GM21786 (cell line): ENCODE measurements around the gene JSRP1.

Experiments
- ATAC-seq: cut with Tn5 transposase; IDR thresholded peaks from one replicate; pipeline ENCODE4 v1.9.1; 2021; ENCODE audit not compliant: unreplicated experiment

The JSRP1 gene

DNA sequence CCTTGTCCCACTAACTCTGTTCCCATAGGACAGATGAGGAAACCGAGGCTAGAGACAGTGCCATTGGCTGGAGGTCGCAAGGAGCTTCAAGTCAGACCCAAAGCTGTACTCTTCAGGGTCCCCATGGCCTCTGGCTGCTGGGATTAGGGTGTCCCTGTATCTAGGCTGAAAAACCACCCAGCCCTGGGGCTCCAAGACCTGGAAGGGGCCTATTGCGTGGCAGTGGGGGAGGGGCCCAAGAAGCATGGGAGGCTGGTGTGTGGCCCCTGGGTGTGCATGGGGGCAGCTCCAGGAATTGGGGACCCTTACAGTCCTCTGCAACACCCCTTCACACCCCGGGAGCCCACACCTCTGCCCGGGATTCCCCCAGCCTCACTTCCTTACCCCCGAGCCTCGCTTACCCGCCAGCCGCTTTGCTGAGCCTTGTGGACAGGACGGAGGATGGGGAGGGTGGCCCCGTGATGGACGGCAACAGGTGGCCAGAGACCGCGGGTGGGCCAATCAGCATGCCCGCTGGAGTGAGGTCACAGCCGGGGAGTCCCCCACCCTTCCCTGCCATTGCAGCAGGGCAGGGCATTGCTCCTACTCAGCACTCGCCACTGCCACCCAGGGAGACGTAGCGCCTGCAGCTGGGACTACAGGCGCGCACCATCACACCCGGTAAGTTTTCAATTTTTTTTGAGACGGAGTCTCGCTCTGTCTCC, at the start of gene JSRP1:
Gene JSRP1, minus strand, starts transcription at position 436 of the 704 bp plus-strand sequence. CDS start 1,103 bp downstream, outside the sequence.
- no peak for ATAC-seq

GRCh38 chr19:2305452-2306280, 49.4 kb upstream of the JSRP1 start:
- no peak for ATAC-seq

- no peak for ATAC-seq
Observed at GRCh38 chr19:2303211-2303798, 47.1 kb upstream of the JSRP1 start.

- ATAC-seq = no peak
Observed at GRCh38 chr19:2302319-2303210, 46.3 kb upstream of the JSRP1 start.

DNA sequence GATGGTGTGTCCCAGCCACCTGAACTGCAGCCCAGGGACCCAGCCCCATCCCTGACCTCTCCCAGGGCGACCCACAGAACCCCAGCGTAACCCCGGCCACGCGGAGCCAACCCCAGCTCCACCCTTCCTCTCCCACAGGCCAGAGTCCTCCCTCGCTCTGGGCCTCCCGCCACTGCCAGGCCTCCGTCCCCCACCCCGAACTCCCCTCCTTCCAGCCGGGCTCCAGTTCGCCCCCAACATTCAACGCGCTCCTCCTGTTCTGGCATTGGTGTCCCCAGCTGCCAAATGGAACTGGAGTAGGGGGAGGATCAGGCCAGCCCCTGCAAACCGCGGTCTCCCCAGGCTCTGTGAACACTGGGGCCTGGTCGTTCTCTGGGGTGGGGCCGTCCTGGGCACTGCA, 44.3 kb upstream of the JSRP1 start:
- ATAC-seq = no peak

GRCh38 chr19:2296141-2296540, 39.9 kb upstream of the JSRP1 start:
- no peak for ATAC-seq

- ATAC-seq = no peak
Observed at GRCh38 chr19:2294687-2295335, 38.6 kb upstream of the JSRP1 start.

- ATAC-seq = no peak
Observed at GRCh38 chr19:2291185-2291751, 35.1 kb upstream of the JSRP1 start.

DNA sequence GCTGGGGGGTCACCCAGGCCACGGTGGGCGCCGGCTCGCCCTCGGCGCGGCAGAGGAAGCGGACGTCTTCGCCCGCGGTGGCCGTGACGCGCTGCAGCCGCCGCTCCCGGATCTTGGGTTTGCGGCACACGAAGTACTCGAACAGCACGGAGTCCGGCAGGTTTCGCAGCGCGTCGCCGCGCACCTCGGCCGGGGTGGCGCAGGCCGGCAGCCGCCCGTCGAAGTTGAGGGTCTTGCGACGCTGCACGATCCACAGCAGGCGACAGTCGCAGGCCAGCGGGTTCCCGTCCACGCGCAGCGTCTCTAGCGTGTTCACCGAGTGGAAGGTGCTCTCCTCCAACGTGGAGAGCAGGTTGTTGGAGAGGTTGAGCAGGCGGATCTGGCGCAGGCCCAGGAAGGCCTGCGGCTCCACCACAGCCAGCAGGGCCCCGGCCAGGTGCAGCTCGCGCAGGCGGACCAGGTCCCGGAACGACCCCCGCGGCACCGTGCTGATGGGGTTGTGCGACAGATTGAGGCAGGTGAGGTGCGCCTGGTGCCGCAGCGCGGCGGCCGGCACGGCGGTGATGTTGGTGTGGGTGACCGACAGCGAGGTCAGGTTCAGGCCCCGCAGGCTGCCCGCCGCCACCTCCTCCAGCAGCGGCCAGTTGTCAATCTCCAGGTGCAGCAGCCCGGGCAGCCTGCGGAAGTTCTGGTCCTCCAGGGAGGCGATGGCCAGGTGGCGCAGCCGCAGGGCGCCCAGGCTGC, 34.4 kb upstream of the JSRP1 start:
- ATAC-seq = no peak

DNA sequence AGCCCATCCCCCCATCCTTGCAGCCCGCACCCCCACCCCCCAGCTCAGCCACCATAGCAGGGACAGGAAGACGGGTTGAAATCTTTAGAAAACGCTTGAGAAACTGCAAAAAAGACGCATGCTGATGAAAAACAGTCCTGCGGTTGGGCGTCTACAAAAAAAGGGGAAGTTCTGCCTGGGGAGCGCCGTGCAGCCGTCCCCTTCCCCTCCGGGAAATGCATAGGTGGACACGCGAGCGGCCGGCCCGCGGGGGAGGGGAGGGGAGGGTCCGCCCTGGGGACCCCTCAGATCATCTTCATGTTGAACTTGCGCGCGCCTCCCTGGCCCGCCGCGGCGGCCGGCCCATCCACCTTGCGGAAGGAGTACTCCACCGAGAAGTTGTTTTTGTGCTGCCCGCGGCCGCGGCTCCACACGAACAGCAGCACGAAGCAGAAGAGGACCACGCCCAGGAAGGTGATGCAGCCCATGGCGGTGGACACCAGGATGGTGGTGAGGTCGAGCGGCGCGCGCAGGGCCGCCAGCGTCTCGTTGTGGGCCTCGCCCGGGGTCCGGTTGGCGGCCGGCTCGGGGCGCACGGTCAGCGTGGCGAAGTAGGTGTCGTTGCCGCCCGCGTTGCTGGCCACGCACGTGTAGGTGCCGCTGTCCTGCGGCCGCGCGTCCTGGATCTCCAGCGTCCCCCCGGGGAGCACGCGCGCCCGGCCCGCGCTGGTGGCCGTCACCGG, 33.7 kb upstream of the JSRP1 start:
- ATAC-seq = peak; percentile 58

GRCh38 chr19:2288818-2289713, 32.8 kb upstream of the JSRP1 start:
- ATAC-seq = no peak

GRCh38 chr19:2288338-2288817, 32.2 kb upstream of the JSRP1 start:
- ATAC-seq = no peak

DNA sequence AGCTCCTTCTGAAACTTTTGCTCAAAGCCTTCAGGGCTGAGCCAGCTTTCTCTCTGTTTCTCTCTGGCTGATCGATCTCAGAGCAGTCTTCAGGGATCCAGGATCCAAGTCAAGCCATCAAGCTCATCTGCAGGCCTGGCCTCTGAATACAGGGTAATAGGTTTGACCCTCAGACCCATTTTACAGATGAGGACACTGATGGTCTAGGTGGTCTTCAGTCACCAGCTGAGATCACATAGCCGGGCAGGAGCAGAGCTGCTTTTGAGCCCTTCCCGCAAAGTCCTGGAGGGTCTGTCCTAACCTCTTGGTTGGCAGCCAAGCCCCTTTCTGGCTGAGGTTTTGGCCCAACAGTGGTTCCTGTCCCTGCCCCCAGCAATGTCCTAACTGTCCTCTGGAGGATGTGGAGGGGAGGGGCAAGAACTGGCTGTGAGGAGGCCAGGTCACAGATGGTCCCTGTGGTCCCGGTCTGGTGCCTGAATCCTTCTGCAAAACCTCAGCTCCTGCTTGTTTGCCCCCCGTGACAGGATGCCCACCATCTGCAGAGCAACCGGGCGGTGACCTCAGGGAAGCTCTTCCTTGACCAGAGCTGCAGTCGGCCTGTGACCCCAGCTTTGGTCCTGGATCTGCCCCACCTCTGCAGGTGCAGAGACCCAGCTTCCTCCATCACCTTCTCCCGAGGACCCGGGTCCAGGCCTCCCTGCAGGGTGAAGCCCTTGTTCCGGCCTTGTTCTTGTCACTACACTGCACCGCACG, 31.5 kb upstream of the JSRP1 start:
- no peak for ATAC-seq

DNA sequence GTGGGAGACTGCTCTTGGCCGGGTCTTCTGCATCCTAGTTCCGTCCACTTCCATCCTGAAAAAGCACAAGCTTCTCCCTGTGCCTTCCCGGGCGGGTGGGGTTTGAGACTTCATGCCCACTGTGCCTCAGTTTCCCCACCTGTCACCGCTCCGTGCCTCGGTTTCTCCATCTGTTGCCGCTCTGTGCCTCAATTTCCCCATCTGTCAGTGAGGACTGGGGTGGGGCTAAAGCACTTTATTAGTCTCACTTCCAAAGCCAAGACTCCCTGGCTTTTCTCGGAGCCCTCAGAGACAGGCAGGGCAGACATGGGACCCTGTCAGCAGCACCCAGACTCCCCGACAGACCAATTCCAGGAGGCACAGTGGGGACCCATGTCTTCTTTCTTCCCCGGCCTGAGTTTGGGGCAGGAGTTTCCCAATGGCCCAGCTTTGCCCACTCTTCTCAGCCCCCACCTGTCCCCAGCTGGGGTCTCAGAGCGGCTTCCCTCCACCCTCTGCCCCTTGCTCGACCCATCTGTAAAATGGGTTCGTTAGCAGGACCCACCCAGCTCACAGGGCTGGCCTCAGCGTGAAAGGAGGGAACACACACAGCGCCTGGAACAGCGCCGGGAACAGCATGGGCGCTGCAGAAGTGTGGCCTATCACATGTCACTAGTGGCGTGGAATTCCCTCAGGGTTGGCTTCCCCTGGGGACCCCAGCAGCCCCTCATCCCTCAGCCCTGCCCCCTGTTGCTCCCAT, 30.4 kb upstream of the JSRP1 start:
- no peak for ATAC-seq

DNA sequence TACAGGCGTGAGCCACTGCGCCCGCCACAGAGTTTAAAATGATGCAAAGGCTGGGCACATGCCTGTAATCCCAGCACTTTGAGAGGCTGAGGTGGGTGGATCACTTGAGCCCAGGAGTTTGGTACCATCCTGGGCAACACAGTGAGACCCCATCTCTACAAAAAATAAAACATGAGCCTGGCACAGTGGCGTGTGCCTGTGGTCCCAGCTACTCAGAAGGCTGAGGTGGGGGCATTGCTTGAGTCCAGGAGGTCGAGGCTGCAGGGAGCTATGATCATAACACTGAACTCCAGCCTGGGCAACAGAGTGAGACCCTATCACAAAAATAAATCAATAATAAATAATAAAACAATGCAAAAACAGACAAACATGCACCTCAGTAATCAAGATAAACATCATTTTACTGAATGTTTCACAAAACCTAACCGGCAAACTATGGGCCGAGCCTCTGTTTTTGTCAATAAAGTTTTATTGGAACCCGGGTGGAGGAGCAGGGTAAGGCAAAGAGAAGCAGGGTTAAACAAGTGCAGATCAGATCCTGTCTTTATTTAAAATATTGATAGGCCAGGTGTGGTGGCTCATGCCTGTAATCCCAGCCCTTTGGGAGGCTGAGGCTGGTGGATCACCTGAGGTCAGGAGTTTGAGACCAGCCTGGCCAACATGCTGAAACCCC, 27.8 kb upstream of the JSRP1 start:
- no peak for ATAC-seq

DNA sequence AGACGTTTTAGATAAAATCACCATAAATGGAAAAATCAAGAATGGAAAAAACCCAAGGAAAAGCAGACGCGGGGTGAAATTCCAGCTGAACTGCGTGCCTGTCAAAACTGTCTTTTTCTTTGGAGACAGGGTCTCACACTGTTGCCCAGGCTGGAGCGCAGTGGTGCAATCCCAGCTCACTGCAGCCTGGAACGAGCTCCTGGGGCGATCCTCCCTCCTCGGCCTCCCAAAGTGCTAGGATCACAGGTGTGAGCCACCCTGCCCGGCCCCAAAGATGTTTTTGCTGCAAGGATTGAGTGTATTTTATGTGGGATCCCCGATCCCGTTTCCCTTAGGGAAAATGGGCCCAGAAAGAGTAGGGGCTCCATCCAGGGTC, 26.6 kb upstream of the JSRP1 start:
- ATAC-seq = no peak
